HG02642 (cell line): ENCODE measurements around the gene RAB42.
"Not testable (repeated sequence)": the region's sequence is repeated elsewhere in the genome, so short reads cannot be mapped to it uniquely, and the experiment has no call there.

Experiments
- ATAC-seq: cut with Tn5 transposase; IDR thresholded peaks from one replicate; pipeline ENCODE4 v1.9.1; 2021; ENCODE audit warnings: mild to moderate bottlenecking; ENCODE audit not compliant: unreplicated experiment, poor library complexity

The RAB42 gene, protein sequence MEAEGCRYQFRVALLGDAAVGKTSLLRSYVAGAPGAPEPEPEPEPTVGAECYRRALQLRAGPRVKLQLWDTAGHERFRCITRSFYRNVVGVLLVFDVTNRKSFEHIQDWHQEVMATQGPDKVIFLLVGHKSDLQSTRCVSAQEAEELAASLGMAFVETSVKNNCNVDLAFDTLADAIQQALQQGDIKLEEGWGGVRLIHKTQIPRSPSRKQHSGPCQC

DNA sequence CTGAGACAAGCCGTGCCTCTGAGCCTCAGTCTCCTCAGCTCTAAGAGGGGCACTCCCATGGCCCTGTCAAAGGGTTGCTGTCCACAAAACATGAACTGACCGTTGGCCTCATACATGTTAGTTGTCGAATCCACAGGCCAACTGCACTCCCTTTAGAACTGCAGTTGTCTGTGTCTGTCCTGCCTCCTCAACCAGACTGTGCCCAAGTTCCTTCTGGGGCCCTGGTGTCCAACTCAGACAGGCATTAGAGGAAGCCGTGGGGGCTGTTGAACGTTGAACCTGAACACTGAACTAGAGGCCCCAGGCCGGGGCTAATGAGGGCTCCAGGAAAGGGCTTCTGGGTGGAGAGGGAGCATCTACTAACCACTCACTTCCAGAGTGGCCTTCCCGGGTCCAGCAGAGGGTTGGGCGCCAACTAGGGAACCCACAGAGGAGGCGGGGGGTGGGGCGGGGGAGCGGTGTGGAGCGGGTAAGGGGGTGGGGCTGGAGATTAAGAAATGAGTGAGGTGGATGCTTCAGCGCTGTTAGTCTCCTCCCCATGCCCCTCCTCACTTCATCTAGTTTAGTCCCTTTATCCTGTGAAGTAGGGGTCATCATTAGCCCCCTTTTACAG is at the start of gene RAB42:
Gene RAB42 (plus strand): TSS at position 558 of the 613 bp plus-strand sequence. CDS start 247 bp downstream, outside the sequence.
- ATAC-seq, result peak; percentile 35

DNA sequence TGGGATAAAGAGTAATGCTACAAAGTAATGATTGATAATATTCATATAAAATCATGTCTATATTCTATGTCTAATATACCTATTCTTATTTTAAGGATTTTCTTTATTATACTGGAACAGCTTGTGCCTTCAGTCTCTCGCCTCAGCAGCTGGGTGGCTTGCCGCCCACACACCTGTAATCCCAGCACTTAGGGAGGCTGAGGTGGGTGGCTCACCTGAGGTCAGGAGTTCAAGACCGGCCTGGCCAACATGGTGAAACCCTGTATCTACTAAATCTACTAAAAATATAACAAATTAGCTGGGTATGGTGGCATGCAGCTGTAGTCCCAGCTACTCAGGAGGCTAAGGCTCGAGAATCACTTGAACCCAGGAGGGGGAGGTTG is 46.8 kb upstream of the RAB42 start:
- ATAC-seq, result no peak

DNA sequence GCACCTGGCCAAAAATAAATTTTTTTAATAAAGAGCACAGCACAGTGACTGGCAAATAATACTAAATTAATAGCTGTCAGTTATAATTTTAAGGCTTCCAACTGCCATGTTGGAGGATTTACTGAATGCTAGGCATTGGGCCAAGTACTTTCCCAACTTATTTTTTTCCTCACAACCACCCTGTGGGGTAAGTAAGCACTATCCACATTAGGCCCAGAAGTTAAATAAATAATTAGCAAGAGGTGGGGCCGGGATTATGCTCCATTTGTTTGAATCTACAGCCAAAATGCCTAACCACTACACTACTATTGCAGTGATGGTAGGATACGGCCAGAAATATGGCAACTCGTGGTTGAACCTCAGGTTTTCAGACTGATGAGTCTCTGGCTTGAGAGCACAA is 43.7 kb upstream of the RAB42 start:
- no peak for ATAC-seq

DNA sequence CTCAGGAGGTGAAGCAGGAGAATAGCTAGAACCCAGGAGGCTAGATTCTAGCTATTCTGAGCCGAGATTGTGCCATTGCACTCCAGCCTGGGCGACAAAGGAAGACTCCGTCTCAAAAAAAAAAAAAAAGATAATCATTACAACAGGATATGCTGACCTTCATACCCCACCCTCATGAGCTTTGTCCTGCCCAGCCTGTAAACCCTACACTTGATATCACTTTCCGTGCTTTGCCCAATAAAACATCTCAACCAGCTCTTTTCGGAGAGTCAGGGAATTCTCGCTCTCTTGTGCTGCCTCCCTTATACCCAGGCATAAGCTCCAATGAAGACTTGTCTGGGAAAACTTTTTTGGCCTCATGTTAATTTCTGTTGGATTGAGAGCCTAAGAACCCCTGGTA is 40.7 kb upstream of the RAB42 start:
- no peak for ATAC-seq

DNA sequence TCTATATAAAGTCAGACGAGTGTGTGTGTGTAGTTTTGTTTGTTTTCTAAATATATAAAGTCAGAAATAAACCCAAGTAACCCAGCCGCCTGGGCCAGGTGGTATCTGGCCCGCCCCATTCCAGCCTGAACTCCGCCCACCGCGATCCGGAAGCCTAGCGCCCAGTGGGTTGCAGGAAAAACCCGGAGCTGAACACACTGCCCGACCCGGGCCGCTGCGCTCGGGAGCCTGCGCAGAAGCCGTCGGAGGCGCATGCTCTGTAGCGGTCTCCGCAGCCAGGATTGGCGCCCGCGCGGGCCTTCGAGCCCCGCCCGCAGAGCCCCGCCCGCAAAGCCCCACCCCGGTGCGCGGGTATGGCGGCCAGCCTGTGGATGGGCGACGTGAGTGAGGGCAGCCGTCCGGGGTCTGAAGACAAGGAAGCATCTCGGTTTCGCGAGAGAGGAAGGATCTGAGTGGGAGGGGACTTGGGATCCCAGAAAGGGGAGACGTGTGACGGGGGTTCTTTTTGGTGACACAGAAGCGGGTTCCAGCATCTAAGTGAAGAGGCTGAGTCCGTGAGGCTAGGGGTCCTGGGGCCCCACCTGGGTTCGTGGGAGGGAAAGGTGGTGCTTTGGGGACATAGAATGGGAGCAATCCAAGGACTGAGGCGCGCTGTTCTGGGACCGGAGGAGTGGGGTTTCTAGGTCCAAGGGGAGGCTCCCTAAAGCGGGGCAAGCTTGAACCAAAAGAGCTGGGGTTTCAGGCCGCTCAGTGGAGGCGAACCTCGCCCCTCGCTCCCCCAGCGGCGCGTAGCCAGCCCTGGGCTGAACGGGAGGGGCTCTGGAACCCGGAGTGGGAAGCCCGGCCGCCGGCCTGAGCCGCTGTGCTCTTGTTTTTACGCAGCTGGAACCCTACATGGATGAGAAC is 39.1 kb upstream of the RAB42 start, which contains the start of gene TRNAU1AP:
Gene TRNAU1AP (plus strand): TSS at position 328 of the 906 bp plus-strand sequence. CDS start 26 bp downstream, at position 354.
- ATAC-seq, result peak; percentile 88

DNA sequence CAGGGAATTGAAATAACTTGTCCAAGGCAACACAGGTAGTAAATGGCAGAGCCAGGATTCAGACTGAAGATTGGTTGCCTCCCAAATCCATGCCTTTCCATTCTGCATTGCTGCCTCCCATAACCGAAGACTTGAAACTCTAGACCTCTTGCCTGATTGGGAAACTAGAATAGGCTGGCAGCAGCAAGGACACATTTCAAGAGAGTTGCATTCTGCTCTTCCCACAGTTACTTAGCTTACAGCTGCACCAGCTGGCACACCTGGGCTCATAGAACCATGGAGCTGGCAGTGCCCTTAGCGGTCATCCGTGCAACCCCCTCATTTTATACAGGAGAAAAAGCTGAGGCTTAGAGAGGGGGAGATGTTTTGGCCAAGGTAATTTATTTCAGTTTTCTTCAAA is 31.2 kb upstream of the RAB42 start:
- ATAC-seq, result no peak

DNA sequence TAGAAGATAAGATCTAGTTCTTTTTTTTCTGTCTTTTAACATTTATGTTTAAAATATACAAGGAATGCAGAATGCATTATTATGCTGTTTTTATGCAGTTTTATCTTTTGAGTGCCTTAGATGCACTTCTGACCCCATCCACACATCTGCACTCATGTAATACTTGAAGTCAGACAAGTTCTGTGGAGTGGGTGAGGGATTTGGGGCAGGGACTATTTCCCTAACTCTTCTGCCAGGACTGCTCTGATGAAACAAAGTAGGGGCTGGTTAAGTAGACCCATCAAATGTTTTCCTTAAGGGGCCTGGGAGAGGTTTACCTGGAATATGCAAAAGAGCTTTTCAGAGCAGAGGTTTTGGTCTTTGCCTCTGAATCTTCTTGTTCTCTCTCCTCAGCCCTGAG is 27.8 kb upstream of the RAB42 start:
- ATAC-seq, result no peak

DNA sequence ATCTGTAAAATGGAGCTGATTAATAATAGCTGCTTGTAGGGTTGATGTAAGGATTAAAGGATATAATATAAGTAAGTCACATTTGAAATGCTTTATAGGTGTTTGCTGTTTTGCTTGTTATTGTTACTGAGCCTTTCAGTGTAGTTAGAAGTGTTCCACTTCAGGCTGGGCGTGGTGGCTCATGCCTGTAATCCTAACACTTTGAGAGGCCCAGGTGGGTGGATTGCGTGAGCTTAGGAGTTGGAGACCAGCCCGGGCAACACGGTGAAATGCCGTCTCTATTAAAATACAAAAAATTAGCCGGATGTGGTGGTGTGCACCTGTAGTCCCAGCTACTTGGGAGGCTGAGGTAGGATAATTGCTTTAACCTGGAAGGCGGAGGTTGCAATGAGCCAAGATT is 27.0 kb upstream of the RAB42 start:
- no peak for ATAC-seq

DNA sequence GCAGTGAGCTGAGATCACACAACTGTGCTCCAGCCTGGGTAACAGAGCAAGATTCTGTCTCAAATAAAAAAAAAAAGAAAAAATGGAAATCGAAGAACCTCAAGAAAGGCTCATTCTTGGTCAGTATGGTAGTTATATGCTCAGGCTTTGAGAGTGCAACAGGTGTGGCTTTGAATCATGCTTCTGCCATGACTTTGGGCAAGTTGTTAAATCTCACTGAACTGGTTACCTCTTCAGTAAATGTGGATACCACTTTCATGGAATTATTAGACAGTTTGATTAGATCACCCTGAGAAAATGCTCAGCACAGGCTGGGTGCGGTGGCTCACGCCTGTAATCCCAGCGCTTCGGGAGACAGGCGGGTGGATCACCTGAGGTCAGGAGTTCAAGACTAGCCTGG is 26.3 kb upstream of the RAB42 start:
- ATAC-seq, result no peak

DNA sequence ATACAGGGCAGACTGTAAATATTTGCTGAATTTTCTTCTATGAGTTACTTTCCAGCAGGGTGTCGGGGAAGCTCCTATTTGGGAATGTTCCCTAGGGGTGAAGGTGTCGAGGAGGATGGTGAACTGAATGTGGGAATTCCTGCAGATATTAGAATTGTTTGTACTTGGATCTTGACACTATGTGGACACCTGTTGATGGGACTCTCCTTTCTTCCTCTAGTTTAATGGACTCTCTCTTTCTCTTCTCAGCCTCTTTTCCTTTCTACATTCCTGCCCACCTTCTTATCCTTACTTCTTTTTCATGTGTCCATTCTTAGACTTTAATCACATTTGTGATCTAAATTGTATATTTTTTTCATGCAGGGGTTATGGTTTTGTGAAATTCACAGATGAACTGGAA is 25.1 kb upstream of the RAB42 start:
- no peak for ATAC-seq

DNA sequence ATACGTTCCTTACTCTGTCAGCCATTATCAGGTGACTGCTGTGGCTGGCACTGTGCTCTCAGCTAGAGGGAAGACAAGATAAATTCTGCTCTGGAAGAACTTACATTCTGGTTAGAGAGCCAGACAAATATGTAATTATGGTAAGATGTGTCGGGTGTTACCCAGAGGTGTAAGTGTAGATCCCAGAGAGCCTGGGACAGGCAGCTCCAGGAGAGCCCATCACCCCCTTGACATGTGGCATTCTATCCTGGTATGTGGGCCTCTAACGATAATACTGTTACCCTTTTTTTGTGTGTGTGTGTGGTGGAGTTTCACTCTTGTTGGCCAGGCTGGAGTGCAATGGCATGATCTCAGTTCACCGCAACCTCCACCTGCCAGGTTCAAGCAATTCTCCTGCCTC is 20.2 kb upstream of the RAB42 start:
- ATAC-seq, result no peak

DNA sequence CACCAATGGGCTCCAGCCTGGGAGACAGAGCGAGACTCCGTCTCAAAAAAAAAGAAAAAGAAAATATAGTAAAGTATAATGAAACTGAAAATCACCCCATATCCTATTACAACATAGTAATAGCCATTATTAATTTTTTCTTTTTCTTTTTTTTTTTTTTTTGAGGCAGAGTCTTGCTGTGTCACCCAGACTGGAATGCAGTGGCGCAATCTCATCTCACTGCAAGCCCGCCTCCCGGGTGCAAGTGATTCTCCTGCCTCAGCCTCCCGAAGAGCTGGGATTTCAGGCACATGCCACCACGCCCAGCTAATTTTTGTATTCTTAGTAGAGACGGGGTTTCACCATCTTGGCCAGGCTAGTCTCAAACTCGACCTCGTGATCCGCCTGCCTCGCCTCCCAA is 19.2 kb upstream of the RAB42 start:
- not testable (repeated sequence) for ATAC-seq

DNA sequence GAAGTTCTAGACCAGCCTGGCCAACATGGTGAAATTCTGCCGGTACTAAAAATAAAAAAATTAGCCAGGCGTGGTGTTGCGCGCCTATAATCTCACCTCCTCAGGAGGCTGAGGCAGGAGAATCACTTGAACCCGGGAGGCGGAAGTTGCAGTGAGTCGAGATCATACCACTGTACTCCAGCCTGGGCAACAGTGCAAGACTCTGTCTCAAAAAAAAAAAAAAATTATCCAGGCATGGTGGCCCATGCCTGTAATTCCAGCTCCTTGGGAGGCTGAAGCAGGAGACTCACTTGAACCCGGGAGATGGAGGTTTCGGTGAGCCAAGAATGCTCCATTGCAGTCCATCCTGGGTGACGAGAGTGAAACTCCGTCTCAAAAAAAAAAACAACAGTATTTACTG is 18.5 kb upstream of the RAB42 start:
- ATAC-seq, result no peak

DNA sequence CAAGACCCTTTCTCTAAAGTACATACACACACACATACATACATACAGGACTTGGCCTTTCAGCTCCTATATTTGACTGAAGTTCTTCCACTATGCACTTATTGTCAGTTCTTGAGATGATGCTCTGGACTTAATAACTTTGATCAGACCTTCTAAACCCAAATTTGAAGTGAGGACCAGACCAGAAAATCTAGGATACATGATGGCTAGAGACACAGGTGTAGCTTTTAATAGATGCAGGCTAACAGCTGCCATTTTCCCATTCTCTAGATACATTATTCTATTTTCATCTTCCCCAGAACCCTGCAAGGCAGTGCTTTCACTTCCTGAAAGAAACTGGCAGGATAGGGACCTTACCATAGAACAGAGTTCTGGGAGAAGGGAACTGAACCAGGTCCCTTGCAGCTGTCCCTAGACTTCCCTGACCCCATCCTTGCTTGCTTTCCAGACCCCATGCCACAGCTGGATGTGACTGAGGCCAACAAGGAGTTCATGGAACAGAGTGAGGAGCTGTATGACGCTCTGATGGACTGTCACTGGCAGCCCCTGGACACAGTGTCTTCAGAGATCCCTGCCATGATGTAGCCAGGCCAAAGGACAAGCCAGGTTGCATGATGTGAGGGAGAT is 14.9 kb upstream of the RAB42 start:
- ATAC-seq, result no peak

DNA sequence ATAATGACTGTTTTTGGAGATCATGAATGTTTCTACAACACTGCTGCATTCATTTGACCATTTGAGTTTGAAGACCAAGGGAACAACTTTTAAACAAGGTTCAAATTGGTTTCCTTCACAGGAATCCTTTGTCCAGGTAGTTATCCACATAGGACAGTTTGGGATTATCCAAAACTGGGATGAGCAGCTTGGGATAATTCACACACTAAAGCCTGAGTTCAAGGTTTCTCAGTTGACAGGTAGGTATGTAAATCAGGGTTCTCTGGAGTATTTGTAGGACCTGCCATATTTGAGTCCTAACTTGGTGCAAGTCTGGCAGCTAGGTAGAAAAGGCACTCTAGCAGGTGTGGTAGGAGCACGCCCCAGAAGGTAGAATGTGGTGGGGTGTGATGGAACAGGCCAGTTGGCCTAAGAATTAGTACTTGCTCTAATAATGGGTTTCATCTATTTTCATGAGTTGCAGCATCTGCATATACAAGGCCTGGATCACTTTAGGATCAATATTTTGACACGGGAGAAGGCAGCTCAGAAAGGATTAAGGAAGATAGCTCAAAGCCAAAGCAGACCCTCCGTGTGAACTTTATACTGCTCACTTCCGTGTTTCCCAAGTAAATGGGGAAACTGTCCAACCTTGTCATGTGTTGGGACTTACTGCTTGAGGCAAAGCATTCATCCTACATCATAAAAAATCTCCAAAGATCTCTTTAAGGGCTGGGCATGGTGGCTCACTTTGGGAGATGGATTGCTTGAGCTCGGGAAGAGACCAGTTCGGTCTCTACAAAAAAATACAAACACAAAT is 14.1 kb upstream of the RAB42 start:
- ATAC-seq, result no peak

DNA sequence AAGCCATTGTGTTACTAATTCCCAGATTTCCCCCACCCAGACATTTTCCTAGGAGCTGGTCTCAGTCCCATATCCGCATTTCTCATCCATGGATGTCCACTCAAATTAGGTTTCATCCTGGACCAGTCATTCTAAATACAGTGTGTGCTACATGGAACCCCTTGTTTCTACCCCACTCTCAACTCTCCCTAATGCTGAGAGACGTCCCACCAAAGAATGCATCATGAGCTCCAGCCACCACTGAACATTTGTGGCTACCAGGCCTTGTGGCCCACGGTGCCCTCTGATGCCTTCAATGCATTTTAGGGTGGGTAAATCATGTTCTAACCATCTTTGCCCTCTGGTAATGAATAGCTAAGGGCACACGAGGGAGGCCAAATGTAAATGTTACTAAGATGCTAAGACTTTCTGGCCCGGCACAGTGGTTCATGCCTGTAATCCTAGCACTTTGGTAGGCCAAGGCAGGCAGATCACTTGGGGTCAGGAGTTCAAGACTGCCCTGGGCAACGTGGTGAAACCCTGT is 13.3 kb upstream of the RAB42 start:
- ATAC-seq, result no peak

DNA sequence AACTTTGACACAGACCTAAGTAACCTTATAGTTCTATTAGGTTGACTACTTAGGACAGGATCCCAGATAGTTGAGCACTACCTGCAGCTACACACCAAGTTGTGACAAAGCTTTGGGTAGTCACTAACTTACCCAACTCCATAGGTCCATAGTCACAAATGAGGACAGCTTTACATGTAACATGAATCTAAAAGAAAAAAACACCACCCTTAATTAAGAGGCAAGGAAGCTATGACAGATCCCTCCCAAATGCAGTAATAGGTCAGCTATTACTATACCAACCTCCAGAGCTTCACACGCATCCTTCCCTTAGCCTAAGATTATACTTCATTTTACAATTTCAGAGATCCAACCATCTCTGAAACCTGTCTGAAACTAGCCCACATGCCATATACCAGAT is 12.7 kb upstream of the RAB42 start:
- no peak for ATAC-seq

DNA sequence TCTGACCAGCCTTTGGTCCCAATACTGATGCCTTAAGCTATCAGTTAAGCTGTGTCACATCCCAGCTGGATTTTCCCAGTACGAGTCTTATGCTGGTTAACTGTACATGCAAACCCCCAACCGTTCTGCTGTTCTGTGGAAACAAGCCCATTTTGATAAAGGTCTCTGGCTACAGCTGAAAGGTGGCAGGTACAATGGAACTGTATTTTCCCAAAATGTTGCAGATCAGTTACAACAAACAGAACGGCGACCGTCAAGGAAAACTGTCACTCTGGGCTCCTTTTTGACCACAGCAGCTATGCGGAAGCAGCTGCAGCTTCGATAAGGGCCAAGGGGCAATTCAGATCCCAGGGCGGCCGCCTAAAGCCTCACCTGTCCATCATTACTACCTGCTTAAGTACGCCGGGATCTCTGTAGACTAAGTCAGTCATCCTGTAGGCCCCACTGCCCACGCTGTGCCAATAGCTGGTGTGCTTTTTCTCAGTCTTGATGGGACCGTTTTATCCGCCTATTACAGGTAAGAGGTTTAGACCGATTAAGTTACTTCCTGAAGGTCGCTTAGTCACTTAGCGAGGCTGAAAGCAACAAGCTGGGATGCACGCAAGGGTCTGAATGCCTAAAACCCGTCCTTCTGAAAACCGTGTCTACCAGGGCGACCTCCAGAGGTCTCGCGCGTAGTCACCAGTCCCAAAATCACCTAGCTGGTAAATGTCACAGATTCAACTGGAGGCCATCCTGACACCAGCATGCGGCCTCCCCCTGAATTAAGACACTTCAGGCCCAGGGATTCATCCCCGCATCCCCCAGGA is 11.1 kb upstream of the RAB42 start:
- peak; percentile 18 for ATAC-seq
